ENCODE data around the gene DHODH.

The DHODH gene

DNA sequence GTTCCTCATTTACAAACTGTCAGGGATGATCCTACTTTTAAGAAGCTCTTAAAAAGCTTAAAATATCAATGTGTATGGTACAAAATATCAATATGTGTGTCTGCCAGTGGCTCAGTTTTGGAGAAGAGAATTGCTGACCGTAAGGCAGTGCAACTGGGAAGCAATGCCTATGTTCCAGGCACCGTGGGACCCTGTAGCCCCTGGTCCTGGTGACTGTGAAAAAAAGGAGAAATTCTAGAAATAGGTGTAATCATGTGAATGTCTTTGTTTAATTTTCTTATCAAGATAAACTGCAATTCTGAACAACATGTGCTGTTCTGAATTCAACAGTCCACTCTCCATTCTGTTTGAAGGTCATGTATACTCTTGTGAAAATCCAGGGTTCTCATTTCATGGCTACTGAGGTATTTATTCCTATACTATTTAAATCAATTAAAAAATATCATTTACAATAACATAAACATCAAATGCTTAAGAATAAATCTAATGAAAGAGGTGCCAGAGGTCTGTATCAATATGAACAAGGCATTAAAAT is 36.3 kb downstream of the DHODH start (continued):
- TF ChIP-seq, protein P1, sequence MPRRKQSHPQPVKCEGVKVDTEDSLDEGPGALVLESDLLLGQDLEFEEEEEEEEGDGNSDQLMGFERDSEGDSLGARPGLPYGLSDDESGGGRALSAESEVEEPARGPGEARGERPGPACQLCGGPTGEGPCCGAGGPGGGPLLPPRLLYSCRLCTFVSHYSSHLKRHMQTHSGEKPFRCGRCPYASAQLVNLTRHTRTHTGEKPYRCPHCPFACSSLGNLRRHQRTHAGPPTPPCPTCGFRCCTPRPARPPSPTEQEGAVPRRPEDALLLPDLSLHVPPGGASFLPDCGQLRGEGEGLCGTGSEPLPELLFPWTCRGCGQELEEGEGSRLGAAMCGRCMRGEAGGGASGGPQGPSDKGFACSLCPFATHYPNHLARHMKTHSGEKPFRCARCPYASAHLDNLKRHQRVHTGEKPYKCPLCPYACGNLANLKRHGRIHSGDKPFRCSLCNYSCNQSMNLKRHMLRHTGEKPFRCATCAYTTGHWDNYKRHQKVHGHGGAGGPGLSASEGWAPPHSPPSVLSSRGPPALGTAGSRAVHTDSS (tag by site-specific recombination; IDR thresholded peaks at IDR 0.05): no peak
- TF ChIP-seq, protein P2, sequence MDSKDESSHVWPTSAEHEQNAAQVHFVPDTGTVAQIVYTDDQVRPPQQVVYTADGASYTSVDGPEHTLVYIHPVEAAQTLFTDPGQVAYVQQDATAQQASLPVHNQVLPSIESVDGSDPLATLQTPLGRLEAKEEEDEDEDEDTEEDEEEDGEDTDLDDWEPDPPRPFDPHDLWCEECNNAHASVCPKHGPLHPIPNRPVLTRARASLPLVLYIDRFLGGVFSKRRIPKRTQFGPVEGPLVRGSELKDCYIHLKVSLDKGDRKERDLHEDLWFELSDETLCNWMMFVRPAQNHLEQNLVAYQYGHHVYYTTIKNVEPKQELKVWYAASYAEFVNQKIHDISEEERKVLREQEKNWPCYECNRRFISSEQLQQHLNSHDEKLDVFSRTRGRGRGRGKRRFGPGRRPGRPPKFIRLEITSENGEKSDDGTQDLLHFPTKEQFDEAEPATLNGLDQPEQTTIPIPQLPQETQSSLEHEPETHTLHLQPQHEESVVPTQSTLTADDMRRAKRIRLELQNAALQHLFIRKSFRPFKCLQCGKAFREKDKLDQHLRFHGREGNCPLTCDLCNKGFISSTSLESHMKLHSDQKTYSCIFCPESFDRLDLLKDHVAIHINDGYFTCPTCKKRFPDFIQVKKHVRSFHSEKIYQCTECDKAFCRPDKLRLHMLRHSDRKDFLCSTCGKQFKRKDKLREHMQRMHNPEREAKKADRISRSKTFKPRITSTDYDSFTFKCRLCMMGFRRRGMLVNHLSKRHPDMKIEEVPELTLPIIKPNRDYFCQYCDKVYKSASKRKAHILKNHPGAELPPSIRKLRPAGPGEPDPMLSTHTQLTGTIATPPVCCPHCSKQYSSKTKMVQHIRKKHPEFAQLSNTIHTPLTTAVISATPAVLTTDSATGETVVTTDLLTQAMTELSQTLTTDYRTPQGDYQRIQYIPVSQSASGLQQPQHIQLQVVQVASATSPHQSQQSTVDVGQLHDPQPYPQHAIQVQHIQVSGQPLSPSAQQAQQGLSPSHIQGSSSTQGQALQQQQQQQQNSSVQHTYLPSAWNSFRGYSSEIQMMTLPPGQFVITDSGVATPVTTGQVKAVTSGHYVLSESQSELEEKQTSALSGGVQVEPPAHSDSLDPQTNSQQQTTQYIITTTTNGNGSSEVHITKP (tag by site-specific recombination; IDR thresholded peaks at IDR 0.05): no peak
- TF ChIP-seq, protein P3, sequence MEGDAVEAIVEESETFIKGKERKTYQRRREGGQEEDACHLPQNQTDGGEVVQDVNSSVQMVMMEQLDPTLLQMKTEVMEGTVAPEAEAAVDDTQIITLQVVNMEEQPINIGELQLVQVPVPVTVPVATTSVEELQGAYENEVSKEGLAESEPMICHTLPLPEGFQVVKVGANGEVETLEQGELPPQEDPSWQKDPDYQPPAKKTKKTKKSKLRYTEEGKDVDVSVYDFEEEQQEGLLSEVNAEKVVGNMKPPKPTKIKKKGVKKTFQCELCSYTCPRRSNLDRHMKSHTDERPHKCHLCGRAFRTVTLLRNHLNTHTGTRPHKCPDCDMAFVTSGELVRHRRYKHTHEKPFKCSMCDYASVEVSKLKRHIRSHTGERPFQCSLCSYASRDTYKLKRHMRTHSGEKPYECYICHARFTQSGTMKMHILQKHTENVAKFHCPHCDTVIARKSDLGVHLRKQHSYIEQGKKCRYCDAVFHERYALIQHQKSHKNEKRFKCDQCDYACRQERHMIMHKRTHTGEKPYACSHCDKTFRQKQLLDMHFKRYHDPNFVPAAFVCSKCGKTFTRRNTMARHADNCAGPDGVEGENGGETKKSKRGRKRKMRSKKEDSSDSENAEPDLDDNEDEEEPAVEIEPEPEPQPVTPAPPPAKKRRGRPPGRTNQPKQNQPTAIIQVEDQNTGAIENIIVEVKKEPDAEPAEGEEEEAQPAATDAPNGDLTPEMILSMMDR (tag by site-specific recombination; IDR thresholded peaks at IDR 0.05): no peak

DNA sequence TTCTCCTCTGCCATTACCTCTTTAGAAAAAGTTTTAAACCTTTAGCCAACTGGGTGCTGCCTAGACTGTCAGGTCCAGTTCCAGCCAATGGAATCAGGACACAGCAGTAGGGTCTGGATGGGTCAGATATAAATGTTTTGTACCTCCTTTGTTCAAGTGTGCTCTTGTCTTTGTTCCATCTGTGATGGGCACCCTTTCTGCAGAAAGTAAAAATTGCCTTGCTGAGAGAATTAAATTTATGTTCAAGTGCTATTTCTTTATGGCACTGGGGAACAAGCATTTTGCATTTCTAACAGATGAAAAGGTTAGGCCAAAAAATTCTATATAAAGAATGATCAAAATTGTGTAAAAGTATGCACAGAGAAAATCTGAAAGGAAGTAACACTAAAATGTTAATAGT is 40.6 kb downstream of the DHODH start:
- no peaks in the 10 kb centered on the region for H3K9me3 ChIP-seq (ENCODE audit: control insufficient read depth, insufficient read depth, low read depth, low read length)
- POLR2A ChIA-PET: no interaction called here
- H3K27ac ChIP-seq (ENCODE audit: extremely low read depth, low read depth, low read length): no peak overlapping the region
- H3K4me1 ChIP-seq (ENCODE audit: control insufficient read depth, insufficient read depth, low read length): no peaks in the 10 kb centered on the region
- CTCF ChIA-PET: no interaction called here
- no peaks in the 10 kb centered on the region for H3K36me3 ChIP-seq (ENCODE audit: control insufficient read depth in 2 of 2, insufficient read depth in 1 of 2, low read length in 2 of 2)
- H3K4me3 ChIP-seq (ENCODE audit: low read depth, low read length): no peak overlapping the region
- TF ChIP-seq, protein P4, sequence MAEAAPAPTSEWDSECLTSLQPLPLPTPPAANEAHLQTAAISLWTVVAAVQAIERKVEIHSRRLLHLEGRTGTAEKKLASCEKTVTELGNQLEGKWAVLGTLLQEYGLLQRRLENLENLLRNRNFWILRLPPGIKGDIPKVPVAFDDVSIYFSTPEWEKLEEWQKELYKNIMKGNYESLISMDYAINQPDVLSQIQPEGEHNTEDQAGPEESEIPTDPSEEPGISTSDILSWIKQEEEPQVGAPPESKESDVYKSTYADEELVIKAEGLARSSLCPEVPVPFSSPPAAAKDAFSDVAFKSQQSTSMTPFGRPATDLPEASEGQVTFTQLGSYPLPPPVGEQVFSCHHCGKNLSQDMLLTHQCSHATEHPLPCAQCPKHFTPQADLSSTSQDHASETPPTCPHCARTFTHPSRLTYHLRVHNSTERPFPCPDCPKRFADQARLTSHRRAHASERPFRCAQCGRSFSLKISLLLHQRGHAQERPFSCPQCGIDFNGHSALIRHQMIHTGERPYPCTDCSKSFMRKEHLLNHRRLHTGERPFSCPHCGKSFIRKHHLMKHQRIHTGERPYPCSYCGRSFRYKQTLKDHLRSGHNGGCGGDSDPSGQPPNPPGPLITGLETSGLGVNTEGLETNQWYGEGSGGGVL (tag by site-specific recombination; IDR thresholded peaks at IDR 0.05): no peak
- TF ChIP-seq ZNF223 (tag by site-specific recombination; IDR thresholded peaks at IDR 0.05) (no peak), ZNF140 (tag by site-specific recombination; IDR thresholded peaks at IDR 0.05) (no peak), ZNF549 (tag by site-specific recombination; IDR thresholded peaks at IDR 0.05) (no peak), SETDB1 (IDR thresholded peaks at IDR 0.05; ENCODE audit: insufficient read length, low read length) (peak; percentile 72)
- TF ChIP-seq, protein P5, sequence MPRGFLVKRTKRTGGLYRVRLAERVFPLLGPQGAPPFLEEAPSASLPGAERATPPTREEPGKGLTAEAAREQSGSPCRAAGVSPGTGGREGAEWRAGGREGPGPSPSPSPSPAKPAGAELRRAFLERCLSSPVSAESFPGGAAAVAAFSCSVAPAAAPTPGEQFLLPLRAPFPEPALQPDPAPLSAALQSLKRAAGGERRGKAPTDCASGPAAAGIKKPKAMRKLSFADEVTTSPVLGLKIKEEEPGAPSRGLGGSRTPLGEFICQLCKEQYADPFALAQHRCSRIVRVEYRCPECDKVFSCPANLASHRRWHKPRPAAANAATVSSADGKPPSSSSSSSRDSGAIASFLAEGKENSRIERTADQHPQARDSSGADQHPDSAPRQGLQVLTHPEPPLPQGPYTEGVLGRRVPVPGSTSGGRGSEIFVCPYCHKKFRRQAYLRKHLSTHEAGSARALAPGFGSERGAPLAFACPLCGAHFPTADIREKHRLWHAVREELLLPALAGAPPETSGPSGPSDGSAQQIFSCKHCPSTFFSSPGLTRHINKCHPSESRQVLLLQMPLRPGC (tag by site-specific recombination; IDR thresholded peaks at IDR 0.05): no peak
- TF ChIP-seq, protein P6, sequence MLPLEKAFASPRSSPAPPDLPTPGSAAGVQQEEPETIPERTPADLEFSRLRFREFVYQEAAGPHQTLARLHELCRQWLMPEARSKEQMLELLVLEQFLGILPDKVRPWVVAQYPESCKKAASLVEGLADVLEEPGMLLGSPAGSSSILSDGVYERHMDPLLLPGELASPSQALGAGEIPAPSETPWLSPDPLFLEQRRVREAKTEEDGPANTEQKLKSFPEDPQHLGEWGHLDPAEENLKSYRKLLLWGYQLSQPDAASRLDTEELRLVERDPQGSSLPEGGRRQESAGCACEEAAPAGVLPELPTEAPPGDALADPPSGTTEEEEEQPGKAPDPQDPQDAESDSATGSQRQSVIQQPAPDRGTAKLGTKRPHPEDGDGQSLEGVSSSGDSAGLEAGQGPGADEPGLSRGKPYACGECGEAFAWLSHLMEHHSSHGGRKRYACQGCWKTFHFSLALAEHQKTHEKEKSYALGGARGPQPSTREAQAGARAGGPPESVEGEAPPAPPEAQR (tag by site-specific recombination; IDR thresholded peaks at IDR 0.05): no peak
